Naive B cell (primary cell): ENCODE measurements around the gene ACAP3. TPM values are rescaled to one million over a fixed set of nuclear protein-coding genes. Genes with fewer than 3 reads are reported as not detected.
"Not testable (repeated sequence)": the region's sequence is repeated elsewhere in the genome, so short reads cannot be mapped to it uniquely, and the experiment has no call there.

Experiments used
- ATAC-seq, 2 donors: fragments of 150-1000 bp; cut with Tn5 transposase; 2 replicates each; pipeline ENCODE4 v1.10.0; 2021; ENCODE audit warnings: low read depth in 2 of 2, mild to moderate bottlenecking in 2 of 2, moderate library complexity in 2 of 2
- DNase-seq: peaks from one replicate; pipeline ENCODE4 v3.0.0; 2022
- H3K27ac Mint-ChIP-seq, 6 donors: one replicate each; pipeline ENCODE4 v1.8.0; 2020 to 2022; ENCODE audit warnings: mild to moderate bottlenecking in 6 of 6, mixed read lengths in 6 of 6, moderate library complexity in 5 of 6, inconsistent platforms in 2 of 6
- H3K27me3 Mint-ChIP-seq, 3 donors: one replicate each; pipeline ENCODE4 v1.8.0; 2021 to 2022; ENCODE audit warnings: mixed read lengths in 3 of 3, mild to moderate bottlenecking in 1 of 3
- H3K36me3 Mint-ChIP-seq, 2 donors: one replicate each; pipeline ENCODE4 v1.8.0; 2020 to 2022; ENCODE audit warnings: mixed read lengths in 2 of 2, inconsistent platforms in 1 of 2, mild to moderate bottlenecking in 1 of 2
- H3K4me1 Mint-ChIP-seq, 3 donors: one replicate each; pipeline ENCODE4 v1.8.0; 2020 to 2022; ENCODE audit warnings: mixed read lengths in 3 of 3, inconsistent platforms in 1 of 3, mild to moderate bottlenecking in 1 of 3, moderate library complexity in 1 of 3
- H3K4me3 Mint-ChIP-seq, 8 donors: one replicate each; pipeline ENCODE4 v1.8.0; 2020 to 2022; ENCODE audit warnings: mild to moderate bottlenecking in 8 of 8, mixed read lengths in 8 of 8, moderate library complexity in 8 of 8, inconsistent platforms in 2 of 8
- H3K9me3 Mint-ChIP-seq, 7 donors: one replicate each; pipeline ENCODE4 v1.8.0; 2020 to 2022; ENCODE audit warnings: mixed read lengths in 7 of 7, mild to moderate bottlenecking in 5 of 7, inconsistent platforms in 2 of 7, moderate library complexity in 1 of 7
- polyA plus RNA-seq, 6 donors: library from polyadenylated mRNA; unstranded; fragments of 300-500 nt; fragmentation: Illumina TruSeq; gene quantifications; one replicate each; pipeline ENCODE4 v1.2.3, GENCODE V29; 2021; ENCODE audit warnings: low read depth in 6 of 6

Gene ACAP3
- polyA plus RNA-seq, 6 donors from 2014 or later: 1.9 to 7.2 (median 3.1) TPM

DNA sequence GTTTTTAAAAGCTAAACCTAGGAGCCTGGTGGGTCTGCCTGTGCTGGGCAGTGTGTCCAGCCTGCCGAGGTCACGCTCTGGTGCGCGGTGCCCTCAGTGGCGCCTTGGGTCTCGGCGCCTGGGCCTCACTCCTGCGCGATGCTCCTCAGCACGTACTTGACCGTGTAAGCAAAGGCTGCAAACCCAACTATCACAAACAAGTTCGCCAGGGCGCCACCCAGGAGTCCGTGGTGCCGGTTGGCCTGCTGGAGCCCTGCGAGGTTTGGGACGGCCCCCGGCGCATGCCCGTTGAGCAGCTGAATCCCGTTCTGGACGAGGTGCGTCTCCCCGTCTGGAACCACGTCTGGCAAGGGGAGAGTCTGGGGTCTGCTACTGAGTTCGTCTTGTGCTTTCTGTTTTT is 52.7 kb downstream of the ACAP3 start:
- no peak for ATAC-seq
- peaks cover 0 to 1% (median 0%) of the 10 kb centered on the region in 7 donors for H3K9me3 Mint-ChIP-seq
- H3K27ac Mint-ChIP-seq: peak overlapping the region in 1 of 6 donors; percentile 28
- DNase-seq: no peak
- peaks cover 0 to 18% of the 10 kb centered on the region in 2 donors for H3K36me3 Mint-ChIP-seq
- no peaks in the 10 kb centered on the region for H3K27me3 Mint-ChIP-seq
- H3K4me3 Mint-ChIP-seq: no peak overlapping the region
- peaks cover 21 to 25% (median 24%) of the 10 kb centered on the region in 3 donors for H3K4me1 Mint-ChIP-seq

DNA sequence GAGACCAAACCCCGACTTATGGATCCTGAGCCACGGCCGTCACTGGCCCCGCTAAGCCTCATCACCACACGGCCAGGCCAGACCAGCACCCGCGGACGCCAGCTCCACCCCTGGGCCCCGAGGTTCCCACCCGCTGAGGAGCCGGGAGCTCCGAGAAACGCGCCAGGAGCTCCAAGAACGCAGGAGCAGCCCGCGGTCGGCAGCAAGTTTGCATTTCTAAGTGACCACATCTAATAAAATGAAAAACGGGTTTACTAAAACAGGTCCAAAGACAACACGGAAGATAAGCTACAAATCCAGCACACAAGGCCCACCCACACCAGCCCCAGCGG is 53.1 kb downstream of the ACAP3 start:
- no peak for DNase-seq
- Mint-ChIP-seq H3K27ac (no peak overlapping the region), H3K4me1 (peaks cover 21 to 24% (median 21%) of the 10 kb centered on the region in 3 donors), H3K9me3 (peaks cover 0 to 1% (median 0%) of the 10 kb centered on the region in 7 donors), H3K36me3 (peaks cover 0 to 13% of the 10 kb centered on the region in 2 donors), H3K27me3 (no peaks in the 10 kb centered on the region), H3K4me3 (no peak overlapping the region)
- no peak for ATAC-seq

DNA sequence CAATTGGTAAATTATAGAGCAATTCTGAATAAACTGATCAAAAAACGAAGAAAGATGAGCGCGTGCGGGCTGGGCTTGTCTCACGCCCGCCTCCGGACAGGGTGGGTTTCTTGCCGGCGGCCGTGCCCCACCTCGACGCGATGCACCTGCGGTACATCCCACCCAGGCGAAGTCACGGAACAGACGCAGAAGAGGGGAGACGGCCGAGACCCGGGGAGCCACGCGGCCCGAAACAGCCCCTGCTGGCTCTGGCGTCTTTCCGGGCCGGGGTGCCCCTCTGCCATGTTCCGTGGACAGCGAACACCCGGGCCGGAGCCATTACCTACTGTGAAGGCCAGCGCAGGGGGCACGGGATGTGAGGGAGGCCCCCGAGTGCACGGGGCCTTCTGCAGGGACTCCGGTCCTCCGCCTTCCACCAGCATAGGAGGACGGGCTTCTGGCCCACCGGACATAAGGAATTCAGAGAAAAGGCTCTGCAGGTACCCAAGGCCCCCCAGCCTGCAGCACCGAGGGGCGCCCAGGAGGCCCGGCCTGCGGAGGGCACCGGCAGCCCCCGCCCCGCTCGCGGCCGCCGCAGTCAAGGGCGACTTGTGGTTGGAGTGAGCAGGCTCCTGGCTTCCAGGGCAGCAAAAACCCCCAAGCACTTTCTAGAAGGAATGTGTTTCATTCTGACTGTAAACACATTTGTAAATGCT is 53.6 kb downstream of the ACAP3 start:
- ATAC-seq: no peak

DNA sequence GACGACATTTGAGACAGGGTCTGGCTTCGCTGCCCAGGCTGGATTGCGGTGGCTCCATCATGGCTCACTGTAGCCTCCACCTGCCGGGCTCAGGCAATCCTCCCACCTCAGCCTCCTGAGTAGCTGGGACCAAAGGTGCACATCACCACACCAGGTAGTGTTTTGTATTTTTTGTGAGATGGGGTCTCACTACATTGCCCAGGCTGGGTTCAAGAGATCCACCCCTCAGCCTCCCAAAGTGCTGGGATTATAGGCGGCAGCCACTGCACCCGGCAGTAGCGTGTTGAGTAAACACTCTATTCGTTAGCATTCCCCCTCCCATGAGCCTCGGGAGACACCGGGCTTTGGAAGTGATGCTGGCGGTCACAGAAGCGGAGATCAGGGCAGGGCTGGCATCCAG is 54.4 kb downstream of the ACAP3 start:
- DNase-seq: no peak
- H3K9me3 Mint-ChIP-seq: peaks cover 0 to 1% (median 0%) of the 10 kb centered on the region in 7 donors
- H3K4me1 Mint-ChIP-seq: peaks cover 12 to 23% (median 22%) of the 10 kb centered on the region in 3 donors
- H3K27ac Mint-ChIP-seq: peak overlapping the region in 4 of 6 donors; percentile 44 to 81 (median 54)
- no peak overlapping the region for H3K4me3 Mint-ChIP-seq
- H3K36me3 Mint-ChIP-seq: peaks cover 0 to 10% of the 10 kb centered on the region in 2 donors
- ATAC-seq: no peak
- no peaks in the 10 kb centered on the region for H3K27me3 Mint-ChIP-seq

More for the DNA sequence above, 53.6 kb downstream of the ACAP3 start:
- peaks cover 0 to 10% of the 10 kb centered on the region in 2 donors for H3K36me3 Mint-ChIP-seq
- DNase-seq: no peak
- no peaks in the 10 kb centered on the region for H3K27me3 Mint-ChIP-seq
- H3K27ac Mint-ChIP-seq: peak overlapping the region in 2 of 6 donors; percentile 7 to 48
- H3K4me3 Mint-ChIP-seq: peak overlapping the region in 1 of 8 donors; percentile 47
- peaks cover 0 to 1% (median 0%) of the 10 kb centered on the region in 7 donors for H3K9me3 Mint-ChIP-seq
- peaks cover 17 to 24% (median 22%) of the 10 kb centered on the region in 3 donors for H3K4me1 Mint-ChIP-seq

DNA sequence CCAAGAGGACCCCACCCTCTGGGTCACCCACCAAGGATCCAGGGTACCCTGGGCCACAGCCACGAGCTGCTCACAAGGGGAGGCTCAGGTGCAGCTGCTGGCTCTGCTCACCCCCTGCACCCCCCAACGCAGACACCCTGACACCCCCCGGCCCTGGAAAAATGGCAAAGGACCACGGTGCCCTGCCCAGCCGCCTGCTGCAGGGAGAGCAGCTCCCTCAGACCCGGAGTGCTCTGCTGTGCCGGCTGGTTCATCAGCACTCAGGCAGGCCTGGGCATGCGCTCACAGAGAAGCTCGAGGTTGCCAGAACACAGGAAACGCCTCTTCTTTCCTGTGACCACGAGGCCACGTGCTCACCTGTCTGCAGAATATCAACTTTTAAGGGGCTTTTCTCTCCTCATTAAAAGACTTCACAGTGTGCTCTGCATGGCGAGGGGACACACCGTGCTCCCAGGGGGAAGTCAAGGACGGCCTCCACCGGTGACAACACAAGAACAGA is 56.9 kb downstream of the ACAP3 start:
- H3K4me1 Mint-ChIP-seq: peaks cover 7 to 18% (median 16%) of the 10 kb centered on the region in 3 donors
- H3K4me3 Mint-ChIP-seq: peak overlapping the region in 7 of 8 donors; percentile 20 to 85 (median 58)
- peak; percentile 66 for DNase-seq

DNA sequence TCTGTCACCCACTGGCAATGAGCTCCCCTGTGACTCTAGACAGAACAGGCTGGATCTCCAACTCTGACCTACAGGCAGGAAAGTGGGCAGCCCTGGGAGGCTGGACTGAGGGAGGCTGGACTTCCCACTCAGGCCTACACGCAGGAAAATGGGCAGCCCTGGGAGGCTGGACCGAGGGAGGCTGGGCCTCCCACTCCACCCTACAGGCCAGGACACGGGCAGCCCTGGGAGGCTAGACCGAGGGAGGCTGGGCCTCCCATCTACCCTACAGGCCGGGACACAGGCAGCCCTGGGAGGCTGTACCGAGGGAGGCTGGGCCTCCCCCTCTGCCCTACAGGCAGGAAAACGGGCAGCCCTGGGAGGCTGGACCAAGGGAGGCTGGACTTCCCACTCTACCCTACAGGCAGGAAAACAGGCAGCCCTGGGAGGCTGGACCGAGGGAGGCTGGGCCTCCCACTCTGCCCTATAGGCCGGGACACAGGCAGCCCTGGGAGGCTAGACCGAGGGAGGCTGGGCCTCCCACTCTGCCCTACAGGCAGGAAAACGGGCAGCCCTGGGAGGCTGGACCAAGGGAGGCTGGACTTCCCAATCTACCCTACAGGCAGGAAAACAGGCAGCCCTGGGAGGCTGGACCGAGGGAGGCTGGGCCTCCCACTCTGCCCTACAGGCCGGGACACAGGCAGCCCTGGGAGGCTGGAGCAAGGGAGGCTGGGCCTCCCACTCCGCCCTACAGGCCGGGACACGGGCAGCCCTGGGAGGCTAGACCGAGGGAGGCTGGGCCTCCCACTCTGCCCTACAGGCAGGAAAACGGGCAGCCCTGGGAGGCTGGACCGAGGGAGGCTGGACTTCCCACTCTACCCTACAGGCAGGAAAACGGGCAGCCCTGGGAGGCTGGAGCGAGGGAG is 59.5 kb downstream of the ACAP3 start:
- not testable (repeated sequence) for ATAC-seq, H3K27me3 Mint-ChIP-seq, H3K36me3 Mint-ChIP-seq, H3K4me3 Mint-ChIP-seq, DNase-seq, H3K9me3 Mint-ChIP-seq
- H3K27ac Mint-ChIP-seq: peak overlapping the region in 3 of 6 donors; percentile 24 to 87 (median 72)
- H3K4me1 Mint-ChIP-seq: peaks cover 7 to 18% (median 16%) of the 10 kb centered on the region in 3 donors

More for the DNA sequence above, 56.9 kb downstream of the ACAP3 start:
- Mint-ChIP-seq H3K36me3 (peaks cover 0 to 10% of the 10 kb centered on the region in 2 donors), H3K27ac (peak overlapping the region; percentile 29 to 98 (median 96)), H3K9me3 (no peaks in the 10 kb centered on the region), H3K27me3 (peaks cover 0 to 2% (median 0%) of the 10 kb centered on the region in 3 donors)
- peak; percentile 82 to 87 for ATAC-seq

DNA sequence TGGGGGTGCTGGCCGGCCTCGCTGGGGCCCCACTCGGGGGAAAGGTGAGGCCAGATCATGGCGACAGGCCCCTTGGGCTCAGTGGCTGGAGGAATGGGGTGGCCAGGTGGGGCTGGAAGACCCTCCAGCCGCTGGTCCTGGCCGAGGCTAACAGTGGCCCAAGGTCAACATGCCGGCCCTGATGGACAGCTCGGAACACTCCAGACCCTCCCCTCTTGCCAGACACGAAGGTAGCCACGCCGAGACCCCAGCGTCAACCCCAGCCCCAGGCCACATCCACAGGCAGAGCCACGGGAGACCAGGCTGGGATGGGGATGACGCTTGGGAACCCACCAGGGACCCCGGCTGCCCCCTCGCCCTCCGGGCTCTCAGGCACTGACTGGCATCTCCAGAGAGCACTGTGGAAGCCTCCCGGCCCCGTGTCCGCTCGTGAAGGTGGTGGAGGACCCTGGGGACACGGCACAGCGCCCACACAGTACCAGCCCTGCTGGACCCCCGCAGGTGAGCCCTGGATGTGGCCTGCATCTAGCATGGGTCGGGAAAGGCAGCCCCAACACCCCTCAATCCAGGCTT is 60.3 kb downstream of the ACAP3 start:
- Mint-ChIP-seq H3K4me3 (no peak overlapping the region), H3K9me3 (no peaks in the 10 kb centered on the region), H3K36me3 (no peaks in the 10 kb centered on the region), H3K27ac (peak overlapping the region in 3 of 6 donors; percentile 36 to 80 (median 72)), H3K27me3 (peaks cover 0 to 4% (median 0%) of the 10 kb centered on the region in 3 donors), H3K4me1 (peaks cover 4 to 18% (median 16%) of the 10 kb centered on the region in 3 donors)
- ATAC-seq: no peak
- no peak for DNase-seq

DNA sequence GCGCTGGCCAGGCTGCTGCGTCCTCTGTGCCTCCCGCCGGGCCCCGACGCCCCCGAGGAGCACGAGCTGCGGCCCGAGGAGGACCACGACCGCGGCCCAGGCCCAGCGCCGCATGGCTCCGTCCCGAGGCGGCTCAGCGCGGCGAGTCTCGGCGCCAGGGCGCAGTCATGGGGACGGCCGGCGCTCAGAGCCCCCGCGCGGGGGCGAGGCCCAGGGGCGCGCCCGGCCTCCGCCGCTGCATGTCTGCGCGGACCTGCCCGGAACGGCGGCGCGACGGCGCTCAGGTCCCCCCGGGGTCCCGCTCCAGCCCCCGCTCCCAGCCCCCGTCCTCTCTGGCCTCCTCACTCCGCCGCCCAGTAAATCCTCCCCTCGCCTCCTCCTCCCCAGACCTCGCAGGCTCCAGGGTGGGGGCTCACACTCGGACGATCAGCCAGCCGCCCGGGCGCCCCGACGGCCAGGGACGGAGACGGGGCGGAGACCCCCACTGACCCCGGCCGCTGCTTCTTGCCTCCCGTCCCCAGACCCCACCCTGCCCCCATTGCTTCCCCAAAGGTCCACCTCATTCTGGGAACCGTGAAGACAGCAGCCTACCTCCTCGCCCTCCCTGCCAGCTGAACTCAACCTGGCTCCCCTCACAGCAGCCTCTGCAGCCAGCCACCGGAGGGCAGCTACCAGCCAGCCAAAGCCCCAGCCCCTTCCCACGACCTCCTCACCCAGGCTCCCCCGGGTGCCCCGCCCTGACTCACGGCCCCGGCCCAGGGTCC is 61.0 kb downstream of the ACAP3 start, which contains the start of gene C1QTNF12:
TSS of gene C1QTNF12 (minus strand) at position 146 of the 764 bp plus-strand sequence. CDS start at position 114, 32 bp downstream.
- H3K4me1 Mint-ChIP-seq: peaks cover 4 to 16% (median 16%) of the 10 kb centered on the region in 3 donors
- H3K4me3 Mint-ChIP-seq: peak within 1 kb of the TSS in 3 of 8 donors; percentile 42 to 47 (median 42)
- no peak for DNase-seq
- no peak for ATAC-seq
- peak within 1 kb of the TSS in 3 of 6 donors; percentile 72 to 89 (median 80) for H3K27ac Mint-ChIP-seq
- no peaks in the 10 kb centered on the region for H3K9me3 Mint-ChIP-seq
- no peaks in the 10 kb centered on the region for H3K36me3 Mint-ChIP-seq
- H3K27me3 Mint-ChIP-seq: peaks cover 0 to 4% (median 0%) of the 10 kb centered on the region in 3 donors

DNA sequence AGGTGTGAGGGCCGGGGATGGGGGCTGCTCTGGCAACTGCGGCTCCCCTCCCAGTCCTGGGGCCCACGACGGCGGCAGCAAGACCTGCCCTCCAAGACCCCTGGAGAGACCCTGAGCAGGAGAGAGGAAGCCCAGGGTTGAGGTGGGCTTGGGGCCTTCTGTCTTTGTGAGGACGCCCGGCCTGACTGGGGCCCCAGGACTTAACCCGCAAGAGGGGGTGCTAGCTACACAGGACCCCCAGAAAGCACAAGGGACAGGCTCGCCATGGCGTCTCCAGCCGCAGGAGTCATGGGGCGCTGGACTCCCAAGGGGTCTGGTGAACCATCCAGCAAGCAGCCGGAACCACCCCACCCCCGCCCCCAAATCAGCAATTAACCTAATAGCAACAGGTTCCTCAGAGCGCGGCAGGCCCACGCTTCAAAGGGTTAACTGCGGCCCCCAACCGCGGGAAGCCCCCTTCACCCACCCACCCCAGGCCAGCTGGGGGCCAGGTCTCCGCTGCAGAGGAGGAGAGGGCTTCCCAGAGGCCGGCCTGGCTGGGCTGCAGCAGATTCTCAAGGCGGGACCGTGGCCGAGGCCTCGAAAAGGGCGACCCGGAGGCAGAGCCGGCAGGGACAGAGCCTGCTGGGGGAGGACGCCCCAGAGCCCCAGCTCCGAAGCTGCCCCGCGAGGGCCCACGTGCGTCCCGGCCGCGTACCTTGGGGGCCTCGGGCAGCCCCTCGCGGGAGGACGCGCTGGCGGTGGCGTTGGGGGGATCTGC is 61.7 kb downstream of the ACAP3 start:
- Mint-ChIP-seq H3K9me3 (no peaks in the 10 kb centered on the region), H3K4me3 (peak overlapping the region in 2 of 8 donors; percentile 42 to 47)

DNA sequence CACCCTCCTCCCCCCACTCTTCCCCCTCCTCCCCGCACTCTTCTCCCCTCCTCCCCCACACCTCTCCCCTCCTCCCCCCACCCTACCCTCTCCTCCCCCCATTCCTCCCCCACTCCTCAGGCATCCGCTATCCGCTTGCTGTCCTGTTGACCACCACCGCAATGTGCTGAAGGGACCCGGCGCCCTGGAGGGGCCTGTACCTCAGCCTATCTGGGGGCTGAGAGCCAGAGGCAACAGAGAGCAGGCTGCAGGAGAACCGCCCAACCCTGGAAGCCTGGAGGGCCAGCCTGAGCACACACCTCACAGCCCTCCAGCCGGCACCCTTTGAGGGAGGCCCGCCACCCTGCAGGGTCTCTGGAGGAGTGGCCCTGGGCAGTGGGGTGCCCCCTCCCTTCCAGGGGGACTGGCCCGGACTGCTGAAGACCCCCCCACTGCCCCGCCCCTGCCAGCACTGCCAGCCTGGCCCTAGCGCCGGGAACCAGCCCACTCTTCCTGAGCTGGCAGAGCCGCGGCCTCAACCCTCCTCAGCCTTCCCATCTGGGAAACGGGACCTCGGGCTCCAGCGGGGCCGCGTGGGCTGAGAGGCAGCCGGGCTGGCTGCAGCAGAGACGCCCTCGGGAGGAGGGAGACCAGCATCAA is 62.4 kb downstream of the ACAP3 start:
- H3K36me3 Mint-ChIP-seq: no peaks in the 10 kb centered on the region
- no peaks in the 10 kb centered on the region for H3K9me3 Mint-ChIP-seq
- no peak overlapping the region for H3K4me3 Mint-ChIP-seq
- ATAC-seq (no peak), DNase-seq (no peak)
- H3K4me1 Mint-ChIP-seq: peaks cover 0 to 8% (median 6%) of the 10 kb centered on the region in 3 donors
- peaks cover 0 to 9% (median 7%) of the 10 kb centered on the region in 3 donors for H3K27me3 Mint-ChIP-seq
- H3K27ac Mint-ChIP-seq: no peak overlapping the region

More for the DNA sequence above, 61.7 kb downstream of the ACAP3 start:
- Mint-ChIP-seq H3K27me3 (peaks cover 0 to 4% (median under 1%) of the 10 kb centered on the region in 3 donors), H3K36me3 (no peaks in the 10 kb centered on the region), H3K4me1 (peaks cover 2 to 14% (median 13%) of the 10 kb centered on the region in 3 donors), H3K27ac (no peak overlapping the region)
- ATAC-seq: no peak
- no peak for DNase-seq

DNA sequence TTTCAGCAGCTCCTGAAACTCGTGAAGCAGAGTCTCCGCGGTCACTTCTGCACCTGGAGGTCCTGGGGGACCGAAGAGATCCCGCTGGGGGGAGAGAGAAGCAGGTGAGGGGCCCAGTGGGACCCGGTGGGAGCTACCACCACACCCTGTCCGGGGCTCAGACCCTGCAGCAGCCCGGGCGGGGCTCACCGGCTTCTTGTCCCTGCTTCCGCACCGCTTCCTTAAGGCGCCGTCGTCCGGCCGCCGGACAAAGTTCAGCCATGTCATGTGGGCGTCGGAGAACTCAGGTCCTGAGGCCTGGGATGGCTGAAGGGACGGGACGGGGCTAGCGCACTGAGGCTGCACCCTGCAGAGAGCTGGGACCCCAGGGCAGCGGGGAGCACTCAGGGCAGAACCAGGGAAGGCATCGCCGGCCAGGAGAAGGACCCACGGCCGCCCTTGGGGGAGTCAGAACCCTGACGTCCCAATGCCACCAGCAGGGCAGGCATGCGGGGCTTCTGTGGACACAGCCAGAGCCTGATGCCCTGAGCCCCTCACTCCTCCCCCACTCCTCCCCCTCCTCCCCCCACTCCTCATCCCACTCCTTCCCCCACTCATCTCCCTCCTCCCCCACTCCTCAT is 63.4 kb downstream of the ACAP3 start:
- Mint-ChIP-seq H3K27ac (no peak overlapping the region), H3K27me3 (peaks cover 0 to 13% (median 10%) of the 10 kb centered on the region in 3 donors), H3K9me3 (no peaks in the 10 kb centered on the region), H3K4me1 (no peaks in the 10 kb centered on the region), H3K36me3 (no peaks in the 10 kb centered on the region), H3K4me3 (no peak overlapping the region)
- no peak for ATAC-seq
- no peak for DNase-seq
